Measurements from ENCODE around the gene CENPX. TPM values are rescaled to one million over a fixed set of nuclear protein-coding genes. Genes with fewer than 3 reads are reported as not detected.
A peak's percentile ranks its signal among the peaks of the same experiment; 100 is the strongest.

Gene CENPX
- total and polyA plus RNA-seq, 2 of the 13 experiments (the other 11 are each of a cell fraction or from before 2014, with no cell fraction given), result 92.7 to 170 TPM

DNA sequence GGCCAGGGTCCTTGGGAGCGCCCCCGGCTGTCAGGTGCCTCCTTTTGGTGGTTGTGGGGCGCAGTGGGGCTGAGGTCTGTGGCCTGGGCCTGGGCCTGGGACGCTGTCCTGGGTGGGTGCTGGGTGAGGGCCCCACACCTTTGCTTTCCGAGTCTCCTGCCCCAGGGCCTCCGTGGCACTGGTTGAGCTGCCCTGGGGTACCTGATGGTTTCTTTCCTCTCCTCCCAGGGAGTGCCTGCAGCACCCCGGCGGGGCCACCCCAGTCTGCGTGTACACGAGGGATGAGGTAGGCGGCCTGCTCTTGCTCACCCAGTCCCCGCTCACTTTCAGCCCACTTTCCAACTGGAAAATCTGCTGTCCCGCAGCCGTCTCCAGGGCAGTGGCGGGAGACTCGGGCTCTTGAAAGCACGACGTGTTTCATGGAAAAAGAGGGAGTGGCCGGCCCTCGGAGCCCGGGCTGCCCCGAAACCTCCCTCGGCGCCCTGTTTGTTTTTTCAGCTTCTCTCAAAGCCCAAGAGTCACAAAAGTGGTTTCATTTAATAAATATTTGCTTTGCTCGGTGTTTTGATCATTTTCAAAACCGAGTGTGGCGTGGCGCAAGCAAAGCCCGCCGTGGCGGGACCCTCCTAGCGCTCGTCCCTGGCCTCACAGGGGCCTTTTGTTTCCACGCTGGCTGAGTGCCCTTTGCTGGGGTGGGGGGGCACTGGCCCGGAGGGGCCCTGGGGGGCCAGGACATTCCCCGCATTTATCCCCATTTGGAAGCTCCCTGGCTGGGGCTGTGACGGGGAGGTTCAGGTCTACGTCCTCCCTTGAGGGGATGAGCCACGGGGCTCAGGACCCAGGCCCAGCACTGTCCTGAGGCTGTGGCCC, 27.9 kb downstream of the CENPX start (continued):
- TF ChIP-seq, protein P1, sequence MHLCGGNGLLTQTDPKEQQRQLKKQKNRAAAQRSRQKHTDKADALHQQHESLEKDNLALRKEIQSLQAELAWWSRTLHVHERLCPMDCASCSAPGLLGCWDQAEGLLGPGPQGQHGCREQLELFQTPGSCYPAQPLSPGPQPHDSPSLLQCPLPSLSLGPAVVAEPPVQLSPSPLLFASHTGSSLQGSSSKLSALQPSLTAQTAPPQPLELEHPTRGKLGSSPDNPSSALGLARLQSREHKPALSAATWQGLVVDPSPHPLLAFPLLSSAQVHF (CRISPR knock-in tag; IDR thresholded peaks at IDR 0.05), result 0 out of 2 replicates have a peak, but pooled peaks have one; percentile 33
- TF ChIP-seq ZNF770 (CRISPR knock-in tag; IDR thresholded peaks at IDR 0.05) (peak; percentile 42), ZNF577 (CRISPR knock-in tag; IDR thresholded peaks at IDR 0.05; ENCODE audit: borderline replicate concordance, low read depth) (no peak), RBAK (CRISPR knock-in tag; IDR thresholded peaks at IDR 0.05) (no peak), ZBTB2 (CRISPR knock-in tag; IDR thresholded peaks at IDR 0.05; ENCODE audit: low read depth) (no peak; the same call in 1 of the 2 replicates), PAXIP1 (CRISPR knock-in tag; conservative IDR thresholded peaks at IDR 0.05) (peak; percentile 83), ZNF564 (CRISPR knock-in tag; IDR thresholded peaks at IDR 0.05) (no peak; the same call in 1 of the 2 replicates), ZNF143 (CRISPR knock-in tag; IDR thresholded peaks at IDR 0.05) (no peak; the same call in 1 of the 2 replicates), XRCC5 (optimal IDR thresholded peaks at IDR 0.05; ENCODE audit: low read length) (peak; percentile 21), RBM22 (optimal IDR thresholded peaks at IDR 0.05; ENCODE audit: low read length) (peak; percentile 46), ZNF672 (CRISPR knock-in tag; IDR thresholded peaks at IDR 0.05) (peak; percentile 44; the same call in 1 of the 2 replicates), NFKBIZ (CRISPR knock-in tag; IDR thresholded peaks at IDR 0.05) (peak; percentile 54; the same call in 1 of the 2 replicates), JARID2 (CRISPR knock-in tag; IDR thresholded peaks at IDR 0.05; ENCODE audit: insufficient replicate concordance) (peak; percentile 23), WIZ (CRISPR knock-in tag; IDR thresholded peaks at IDR 0.05) (no peak)
- TF ChIP-seq, protein P2, sequence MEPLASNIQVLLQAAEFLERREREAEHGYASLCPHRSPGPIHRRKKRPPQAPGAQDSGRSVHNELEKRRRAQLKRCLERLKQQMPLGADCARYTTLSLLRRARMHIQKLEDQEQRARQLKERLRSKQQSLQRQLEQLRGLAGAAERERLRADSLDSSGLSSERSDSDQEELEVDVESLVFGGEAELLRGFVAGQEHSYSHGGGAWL (CRISPR knock-in tag; IDR thresholded peaks at IDR 0.05), result peak; percentile 2; the same call in 1 of the 2 replicates
- TF ChIP-seq, protein P3, sequence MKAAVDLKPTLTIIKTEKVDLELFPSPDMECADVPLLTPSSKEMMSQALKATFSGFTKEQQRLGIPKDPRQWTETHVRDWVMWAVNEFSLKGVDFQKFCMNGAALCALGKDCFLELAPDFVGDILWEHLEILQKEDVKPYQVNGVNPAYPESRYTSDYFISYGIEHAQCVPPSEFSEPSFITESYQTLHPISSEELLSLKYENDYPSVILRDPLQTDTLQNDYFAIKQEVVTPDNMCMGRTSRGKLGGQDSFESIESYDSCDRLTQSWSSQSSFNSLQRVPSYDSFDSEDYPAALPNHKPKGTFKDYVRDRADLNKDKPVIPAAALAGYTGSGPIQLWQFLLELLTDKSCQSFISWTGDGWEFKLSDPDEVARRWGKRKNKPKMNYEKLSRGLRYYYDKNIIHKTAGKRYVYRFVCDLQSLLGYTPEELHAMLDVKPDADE (CRISPR knock-in tag; IDR thresholded peaks at IDR 0.05), result peak; percentile 61; the same call in 1 of the 2 replicates

Data from HepG2 (cell line).